ENCODE measurements around the gene EP300. TPM values are rescaled to one million over a fixed set of nuclear protein-coding genes. Genes with fewer than 3 reads are reported as not detected.
"Not testable (repeated sequence)": the region's sequence is repeated elsewhere in the genome, so short reads cannot be mapped to it uniquely, and the experiment has no call there.

Gene EP300
- total RNA-seq, 1 donor from 2014 or later = 168 TPM

GRCh38 chr22:41147722-41148121 is 55.3 kb downstream of the EP300 start:
- DNase-seq (ENCODE audit: low read depth) = no peak

DNA sequence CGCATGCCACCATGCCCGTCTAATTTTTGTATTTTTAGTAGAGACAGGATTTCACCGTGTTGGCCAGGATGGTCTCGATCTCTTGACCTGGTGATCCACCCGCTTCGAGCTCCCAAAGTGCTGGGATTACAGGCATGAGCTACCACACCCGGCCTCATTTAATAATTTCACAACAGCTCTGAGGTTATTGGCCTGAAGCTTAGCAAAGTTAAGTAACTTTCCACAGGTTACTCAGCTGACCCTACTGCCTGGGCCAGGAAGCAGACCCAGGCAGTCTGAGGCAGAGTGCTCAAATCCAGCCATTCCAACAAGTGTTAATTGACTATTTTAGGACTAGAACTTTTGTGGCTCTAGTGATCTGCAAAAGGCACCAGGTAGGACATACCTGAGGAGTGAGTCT is 60.5 kb downstream of the EP300 start:
- peak; percentile 19 for DNase-seq (ENCODE audit: low read depth)

DNA sequence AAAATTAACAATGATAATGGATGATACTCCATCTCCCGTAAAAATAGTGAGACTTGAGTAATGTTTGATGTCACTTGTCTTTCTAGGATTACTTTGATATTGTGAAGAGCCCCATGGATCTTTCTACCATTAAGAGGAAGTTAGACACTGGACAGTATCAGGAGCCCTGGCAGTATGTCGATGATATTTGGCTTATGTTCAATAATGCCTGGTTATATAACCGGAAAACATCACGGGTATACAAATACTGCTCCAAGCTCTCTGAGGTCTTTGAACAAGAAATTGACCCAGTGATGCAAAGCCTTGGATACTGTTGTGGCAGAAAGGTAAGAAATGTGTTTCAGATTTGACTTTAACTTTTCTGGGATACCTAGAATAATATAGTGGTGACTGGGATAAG is 64.7 kb downstream of the EP300 start:
- no peak for DNase-seq (ENCODE audit: low read depth)

DNA sequence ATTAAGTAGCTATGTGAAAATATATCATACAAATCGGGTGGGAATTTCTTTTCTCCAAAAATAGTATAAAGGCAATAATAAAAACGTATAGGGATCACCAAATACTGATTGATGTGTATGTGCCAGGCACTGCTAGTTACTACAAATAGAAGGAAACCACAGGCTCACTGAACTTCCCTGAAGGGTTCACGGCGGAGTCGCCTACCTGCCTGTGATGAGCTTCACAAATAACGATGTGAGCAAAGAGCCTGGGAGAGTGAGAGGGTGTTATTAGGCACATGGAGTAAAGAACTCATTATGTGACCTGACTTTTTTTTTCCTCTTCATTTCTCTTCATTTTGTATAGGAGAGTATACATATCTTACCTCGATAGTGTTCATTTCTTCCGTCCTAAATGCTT is 76.8 kb downstream of the EP300 start:
- no peak for DNase-seq (ENCODE audit: low read depth)

DNA sequence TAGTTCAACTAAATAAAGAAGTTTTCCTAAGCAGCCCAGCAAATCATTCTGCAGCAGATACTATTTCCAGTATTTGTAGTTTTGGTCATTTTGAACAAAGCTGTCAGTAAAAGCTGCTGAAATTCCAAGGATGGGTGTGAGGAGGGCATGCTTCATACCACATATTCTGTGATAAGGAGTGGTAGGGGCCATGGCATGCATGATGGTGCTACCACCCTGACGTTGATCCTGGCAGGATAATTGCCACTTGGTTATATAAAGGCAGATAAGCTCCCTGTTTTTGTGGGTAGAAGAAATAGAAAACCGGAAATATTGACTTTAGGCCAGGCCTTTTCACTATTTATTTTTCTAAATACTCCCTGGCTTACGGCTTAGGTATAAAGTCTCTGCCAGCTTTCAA is 79.6 kb downstream of the EP300 start:
- no peak for DNase-seq (ENCODE audit: low read depth)

GRCh38 chr22:41175546-41175945 is 83.2 kb downstream of the EP300 start:
- DNase-seq (ENCODE audit: low read depth) = no peak

GRCh38 chr22:41177040-41177621 is 84.7 kb downstream of the EP300 start:
- DNase-seq (ENCODE audit: low read depth) = no peak

- DNase-seq (ENCODE audit: low read depth) = no peak
Observed at GRCh38 chr22:41177622-41178424, 85.4 kb downstream of the EP300 start.

- no peak for DNase-seq (ENCODE audit: low read depth)
Observed at GRCh38 chr22:41178425-41178975, 86.1 kb downstream of the EP300 start.

- DNase-seq (ENCODE audit: low read depth) = not testable (repeated sequence)
Observed at GRCh38 chr22:41180362-41180761, 88.0 kb downstream of the EP300 start.

- DNase-seq (ENCODE audit: low read depth) = no peak
Observed at GRCh38 chr22:41180926-41181325, 88.5 kb downstream of the EP300 start.

DNA sequence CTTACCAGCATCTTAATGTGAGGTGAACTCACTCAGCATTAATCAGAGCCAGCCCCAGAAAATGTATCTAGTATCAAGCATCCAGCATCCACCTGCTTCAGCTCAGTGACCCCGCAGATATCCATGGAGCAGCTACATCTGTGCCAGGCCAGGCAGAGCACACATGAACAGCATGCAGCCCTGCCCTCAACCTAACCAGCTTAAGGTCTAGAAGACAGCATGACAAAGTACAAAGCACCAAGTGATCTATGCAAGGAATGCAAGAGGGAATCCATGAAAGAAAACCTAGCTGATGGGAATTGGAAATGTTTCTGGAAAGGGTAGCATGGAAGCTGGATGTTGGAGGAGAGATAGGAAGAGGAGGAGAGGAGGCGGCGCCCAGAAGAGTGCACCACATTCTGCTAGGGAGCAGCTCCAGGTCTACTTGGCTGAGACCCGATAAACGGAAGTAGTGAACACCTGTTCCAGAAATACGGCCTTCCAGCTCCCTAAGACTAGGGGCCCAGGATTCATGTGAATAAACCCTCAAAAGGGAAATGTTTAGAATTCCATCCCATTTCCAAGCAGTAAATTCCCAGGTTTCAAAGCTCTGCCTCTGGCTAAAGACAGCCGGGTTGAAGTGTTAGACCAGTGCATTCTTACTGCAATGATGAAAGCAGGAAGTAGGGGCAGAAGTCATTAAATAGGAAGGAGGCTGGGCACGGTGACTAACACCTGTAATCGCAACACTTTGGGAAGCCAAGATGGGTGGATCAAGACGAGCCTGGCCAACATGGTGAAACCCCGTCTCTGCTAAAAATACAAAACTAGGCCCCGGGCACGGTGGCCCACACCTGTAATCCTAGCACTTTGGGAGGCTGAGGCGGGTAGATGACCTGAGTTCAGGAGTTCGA is 89.2 kb downstream of the EP300 start:
- DNase-seq (ENCODE audit: low read depth) = peak; percentile 50

DNA sequence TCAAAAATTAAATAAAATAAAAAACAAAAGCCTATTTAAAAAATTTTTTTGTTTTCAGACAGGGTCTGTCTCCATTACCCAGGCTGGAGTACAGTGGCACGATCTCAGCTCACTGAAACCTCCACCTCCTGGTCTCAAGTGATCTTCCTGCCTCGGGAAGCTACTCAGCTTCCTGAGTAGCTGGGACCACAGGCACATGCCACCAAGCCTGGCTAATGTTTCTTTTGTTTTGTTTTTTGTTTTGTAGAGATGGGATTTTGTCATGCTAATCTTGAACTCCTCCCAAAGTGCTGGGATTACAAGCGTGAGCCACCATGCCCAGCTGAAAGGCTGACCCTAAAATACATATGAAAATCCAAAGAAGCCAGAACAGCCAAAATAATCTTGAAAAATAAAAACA is 92.3 kb downstream of the EP300 start:
- DNase-seq (ENCODE audit: low read depth) = no peak

GRCh38 chr22:41191467-41191866 is 99.1 kb downstream of the EP300 start:
- DNase-seq (ENCODE audit: low read depth) = no peak

GRCh38 chr22:41193829-41194228 is 101.4 kb downstream of the EP300 start:
- DNase-seq (ENCODE audit: low read depth) = no peak

GRCh38 chr22:41197038-41197972 is 104.9 kb downstream of the EP300 start:
- no peak for DNase-seq (ENCODE audit: low read depth)

DNA sequence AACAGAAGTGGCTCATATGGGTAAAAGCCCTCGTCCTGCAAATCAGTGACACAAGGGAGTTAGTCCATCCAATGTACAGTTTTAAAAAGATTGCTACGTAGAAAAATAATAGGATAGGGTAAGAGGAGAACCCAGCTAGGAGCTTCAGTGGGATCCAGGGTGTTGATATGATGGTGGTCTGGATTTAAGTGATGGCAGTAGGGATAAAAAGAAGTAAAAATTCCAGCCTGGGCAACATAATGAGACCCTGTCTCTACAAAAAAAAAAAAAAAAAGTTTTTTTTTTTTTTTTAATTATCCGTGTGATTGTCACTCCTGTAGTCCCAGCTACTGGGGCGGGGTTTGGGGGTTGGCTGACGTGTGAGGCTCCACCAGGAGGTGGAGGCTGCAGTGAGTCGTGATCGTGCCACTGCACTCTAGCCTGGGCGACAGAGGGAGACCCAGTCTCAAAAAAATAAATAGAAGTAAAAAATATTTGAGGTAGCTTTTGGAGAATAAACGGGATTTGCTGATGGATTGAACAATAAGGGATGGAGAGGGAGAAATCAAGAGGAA is 105.7 kb downstream of the EP300 start:
- DNase-seq (ENCODE audit: low read depth) = no peak

DNA sequence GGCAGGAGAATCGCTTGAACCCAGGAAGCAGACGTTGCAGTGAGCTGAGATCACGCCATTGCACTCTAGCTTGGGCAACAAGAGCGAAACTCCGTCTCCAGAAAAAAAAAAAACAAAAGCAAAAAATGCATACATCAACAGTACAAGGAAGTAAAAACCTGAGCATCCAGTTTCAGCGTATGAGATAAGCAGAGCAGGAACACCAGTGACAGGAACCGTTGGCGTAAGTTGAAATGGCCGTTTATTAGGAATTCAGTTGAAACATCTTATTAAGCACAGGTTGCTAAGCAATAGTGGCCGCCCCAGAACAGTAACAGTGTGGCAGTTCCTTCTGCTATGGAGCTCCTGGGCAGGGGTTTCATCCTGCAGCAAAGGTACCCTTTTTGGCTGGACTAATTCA is 108.7 kb downstream of the EP300 start:
- DNase-seq (ENCODE audit: low read depth) = no peak

DNA sequence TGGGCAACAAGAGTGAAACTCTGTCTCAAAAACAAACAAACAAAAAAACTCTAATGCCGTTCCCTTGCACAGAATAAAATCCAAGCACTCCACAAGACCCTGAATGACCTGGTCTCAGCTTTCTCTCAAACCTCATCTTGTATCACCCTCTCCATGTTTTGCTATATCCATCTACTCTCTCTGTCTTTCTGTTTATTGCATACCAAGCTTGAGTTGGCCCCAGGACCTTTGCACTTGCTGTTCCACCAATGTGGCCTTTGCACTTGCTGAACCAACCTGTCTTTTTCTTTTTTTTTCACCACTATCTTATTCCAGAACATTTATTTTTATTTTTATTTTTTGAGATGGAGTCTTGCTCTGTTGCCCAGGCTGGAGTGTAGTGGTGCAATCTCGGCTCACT is 110.7 kb downstream of the EP300 start:
- DNase-seq (ENCODE audit: low read depth) = no peak

DNA sequence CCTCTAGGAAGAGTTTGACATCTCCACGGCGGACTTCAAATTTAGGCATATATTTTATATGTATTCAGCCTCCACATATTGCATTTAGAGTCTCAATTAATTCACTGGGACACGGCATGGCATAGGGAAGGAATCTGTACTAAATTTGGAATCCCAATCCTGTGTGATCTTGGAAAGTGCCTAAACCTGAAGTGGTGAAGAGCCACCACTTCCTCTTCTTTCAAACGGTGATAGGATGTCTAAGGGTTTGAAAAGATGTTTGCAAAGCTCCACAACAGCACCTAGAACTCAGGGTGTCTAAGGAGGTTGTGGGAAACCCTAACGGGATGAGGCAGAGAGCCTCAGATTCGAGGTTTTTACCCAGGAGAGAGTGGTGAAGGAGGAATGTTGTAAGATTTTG is 111.7 kb downstream of the EP300 start:
- DNase-seq (ENCODE audit: low read depth) = no peak
